H9 (cell line): Measurements from ENCODE around the gene ALPG. TPM values are rescaled to one million over a fixed set of nuclear protein-coding genes. Genes with fewer than 3 reads are reported as not detected.

ENCODE experiments used
- DNase-seq: peaks from one replicate; pipeline ENCODE4 v3.0.0-alpha.2; 2017
- H2AFZ ChIP-seq: one replicate; pipeline ENCODE4 v1.6.1; 2013; ENCODE audit warnings: mild to moderate bottlenecking, low read length, control low read depth, moderate library complexity
- H2AK5ac ChIP-seq: 2 replicates; pipeline ENCODE4 v1.6.1; 2013; ENCODE audit warnings: low read length, control low read depth, mixed read lengths; ENCODE audit not compliant: insufficient read length
- H2BK120ac ChIP-seq: one replicate; pipeline ENCODE4 v1.6.1; 2013; ENCODE audit warnings: low read depth, mild to moderate bottlenecking, low read length, control low read depth, inconsistent platforms; ENCODE audit not compliant: poor library complexity, severe bottlenecking
- H2BK12ac ChIP-seq: 2 replicates; pipeline ENCODE4 v1.6.1; 2013; ENCODE audit warnings: low read length, control low read depth, mixed read lengths, low read depth; ENCODE audit not compliant: insufficient read length
- H2BK15ac ChIP-seq: 2 replicates; pipeline ENCODE4 v1.6.1; 2013; ENCODE audit warnings: low read depth, low read length, control low read depth
- H2BK20ac ChIP-seq: one replicate; pipeline ENCODE4 v1.6.1; 2013; ENCODE audit warnings: low read depth, mild to moderate bottlenecking, low read length, control low read depth, inconsistent platforms; ENCODE audit not compliant: poor library complexity, severe bottlenecking
- H2BK5ac ChIP-seq: 2 replicates; pipeline ENCODE4 v1.6.1; 2013; ENCODE audit warnings: low read length, control low read depth, mixed read lengths; ENCODE audit not compliant: insufficient read length
- H3K14ac ChIP-seq: 2 replicates; pipeline ENCODE4 v1.6.1; 2013; ENCODE audit warnings: low read length, control low read depth; ENCODE audit not compliant: insufficient read depth
- H3K18ac ChIP-seq: 2 replicates; pipeline ENCODE4 v1.6.1; 2013; ENCODE audit warnings: low read depth, mild to moderate bottlenecking, mixed read lengths, low read length, control low read depth; ENCODE audit not compliant: insufficient read length
- H3K23ac ChIP-seq: 2 replicates; pipeline ENCODE4 v1.6.1; 2013; ENCODE audit warnings: low read length, control low read depth, mixed read lengths, low read depth; ENCODE audit not compliant: insufficient read length
- H3K23me2 ChIP-seq: 2 replicates; pipeline ENCODE4 v1.6.1; 2013; ENCODE audit warnings: low read depth, mild to moderate bottlenecking, mixed read lengths, low read length, control low read depth; ENCODE audit not compliant: insufficient read length, poor library complexity, severe bottlenecking
- H3K27ac ChIP-seq: 2 replicates; pipeline ENCODE4 v1.5.1; 2013; ENCODE audit warnings: low read length, control low read depth, mixed read lengths, low read depth; ENCODE audit not compliant: insufficient read length
- H3K27me3 ChIP-seq: 2 replicates; pipeline ENCODE4 v1.6.1; 2013; ENCODE audit warnings: low read length, control low read depth, inconsistent platforms; ENCODE audit not compliant: insufficient read depth
- H3K4ac ChIP-seq: 2 replicates; pipeline ENCODE4 v1.6.1; 2013; ENCODE audit warnings: low read depth, mild to moderate bottlenecking, control low read depth, inconsistent platforms, low read length, moderate library complexity
- H3K4me1 ChIP-seq: 2 replicates; pipeline ENCODE4 v1.6.1; 2013; ENCODE audit warnings: low read length, control low read depth, inconsistent platforms; ENCODE audit not compliant: insufficient read depth
- H3K4me2 ChIP-seq: 2 replicates; pipeline ENCODE4 v1.6.1; 2013; ENCODE audit warnings: low read length, control low read depth, mixed read lengths; ENCODE audit not compliant: insufficient read length, insufficient read depth
- H3K56ac ChIP-seq: 2 replicates; pipeline ENCODE4 v1.6.1; 2013; ENCODE audit warnings: low read depth, mild to moderate bottlenecking, mixed read lengths, low read length, control low read depth; ENCODE audit not compliant: insufficient read length
- H3K79me1 ChIP-seq: 2 replicates; pipeline ENCODE4 v1.6.1; 2013; ENCODE audit warnings: low read depth, mild to moderate bottlenecking, moderate library complexity, low read length, control low read depth, inconsistent platforms; ENCODE audit not compliant: insufficient read depth, poor library complexity, severe bottlenecking
- H3K79me2 ChIP-seq: 2 replicates; pipeline ENCODE4 v1.6.1; 2013; ENCODE audit warnings: low read length, control low read depth, inconsistent platforms; ENCODE audit not compliant: insufficient read depth
- H3K9ac ChIP-seq: 2 replicates; pipeline ENCODE4 v1.6.1; 2013; ENCODE audit warnings: low read length, control low read depth, mixed read lengths; ENCODE audit not compliant: insufficient read length; ENCODE audit errors: extremely low read depth
- H3K9me3 ChIP-seq: one replicate; pipeline ENCODE4 v1.6.1; 2013; ENCODE audit warnings: low read depth, low read length, inconsistent platforms; ENCODE audit not compliant: control insufficient read depth
- H3T11ph ChIP-seq: one replicate; pipeline ENCODE4 v1.6.1; 2013; ENCODE audit warnings: mild to moderate bottlenecking, low read length, control low read depth, inconsistent platforms
- H4K20me1 ChIP-seq: one replicate; pipeline ENCODE4 v1.6.1; 2013; ENCODE audit not compliant: control insufficient read depth, insufficient read length, insufficient read depth
- H4K5ac ChIP-seq: 2 replicates; pipeline ENCODE4 v1.6.1; 2013; ENCODE audit warnings: low read depth, mild to moderate bottlenecking, mixed read lengths, low read length, control low read depth; ENCODE audit not compliant: insufficient read length
- H4K8ac ChIP-seq: replicated peaks from 2 replicates; pipeline ENCODE4 v1.6.1; 2013; ENCODE audit warnings: low read length, control low read depth, mixed read lengths, low read depth; ENCODE audit not compliant: insufficient read length
- H4K91ac ChIP-seq: 2 replicates; pipeline ENCODE4 v1.6.1; 2013; ENCODE audit warnings: low read depth, mild to moderate bottlenecking, moderate library complexity, mixed read lengths, low read length, control low read depth; ENCODE audit not compliant: insufficient read length
- H3K27ac Mint-ChIP-seq, 3 experiments: 2 replicates in 2 of 3; 3 replicates in 1 of 3; pipeline ENCODE4 v1.8.0; 2020 to 2021; ENCODE audit warnings: mixed read lengths in 3 of 3, mild to moderate bottlenecking in 1 of 3, moderate library complexity in 1 of 3
- H3K27me3 Mint-ChIP-seq: 2 replicates; pipeline ENCODE4 v1.8.0; 2021; ENCODE audit warnings: low read depth, mild to moderate bottlenecking, moderate library complexity, mixed read lengths
- H3K36me3 Mint-ChIP-seq, 3 experiments: 2 replicates in 2 of 3; 3 replicates in 1 of 3; pipeline ENCODE4 v1.8.0; 2020 to 2021; ENCODE audit warnings: low read depth in 3 of 3, mixed read lengths in 3 of 3; ENCODE audit not compliant: insufficient read depth in 1 of 3
- H3K4me1 Mint-ChIP-seq, 2 experiments: 2 replicates each; pipeline ENCODE4 v1.8.0; 2020; ENCODE audit warnings: mixed read lengths in 2 of 2
- H3K4me3 Mint-ChIP-seq, 2 experiments: 2 replicates in 1 of 2; 3 replicates in 1 of 2; pipeline ENCODE4 v1.8.0; 2020 to 2021; ENCODE audit warnings: mild to moderate bottlenecking in 2 of 2, mixed read lengths in 2 of 2, moderate library complexity in 1 of 2
- H3K9me3 Mint-ChIP-seq, 2 experiments: 2 replicates in 1 of 2; 3 replicates in 1 of 2; pipeline ENCODE4 v1.8.0; 2020; ENCODE audit warnings: mild to moderate bottlenecking in 2 of 2, mixed read lengths in 2 of 2, moderate library complexity in 1 of 2
- WGBS: extraction: QIAGEN DNeasy Blood & Tissue Kit; methylation state at CpG from one replicate; pipeline ENCODE4 v1.1.7; 2013; ENCODE audit warnings: missing lambda C conversion rate, low lambda C conversion rate, mixed read lengths; ENCODE audit not compliant: insufficient read length; ENCODE audit errors: extremely low coverage; 5-methylcytosine and 5-hydroxymethylcytosine counted together
- total RNA-seq: library from RNA; stranded (reverse); gene quantifications from 2 replicates; pipeline ENCODE4 v1.2.1, GENCODE V29; 2021
- TF ChIP-seq, protein P1 (sequence below): fragments of 200-600 bp; sonication (generic); conservative IDR thresholded peaks from 3 replicates; pipeline ENCODE4 v1.8.0; 2021; ENCODE audit warnings: antibody characterized with exemption, mild to moderate bottlenecking

The ALPG gene
- total RNA-seq, 1 experiment from 2014 or later: 1.3 TPM

GRCh38 chr2:232455426-232456255, 49.0 kb downstream of the ALPG start, which contains the start of gene ALPI:
TSS of gene ALPI (plus strand) at chr2:232456153. CDS start at chr2:232456200, 47 bp downstream.
- Histone ChIP-seq H2BK20ac (no peak within 1 kb of the TSS), H3T11ph (no peak within 1 kb of the TSS), H3K23me2 (no peaks in the 10 kb centered on the region), H3K27ac (no peak within 1 kb of the TSS), H3K9me3 (no peaks in the 10 kb centered on the region), H3K27me3 (no peaks in the 10 kb centered on the region), H3K18ac (no peak within 1 kb of the TSS), H2AFZ (no peak within 1 kb of the TSS), H3K56ac (no peak within 1 kb of the TSS), H3K4me1 (no peaks in the 10 kb centered on the region), H4K5ac (no peak within 1 kb of the TSS), H2BK15ac (no peak within 1 kb of the TSS), H3K23ac (no peak within 1 kb of the TSS), H3K4me2 (no peak within 1 kb of the TSS), H3K79me2 (no peaks in the 10 kb centered on the region), H2BK12ac (no peak within 1 kb of the TSS), H2BK5ac (no peak within 1 kb of the TSS), H2BK120ac (no peak within 1 kb of the TSS), H3K14ac (no peak within 1 kb of the TSS), H3K79me1 (no peaks in the 10 kb centered on the region), H4K20me1 (no peaks in the 10 kb centered on the region), H4K91ac (no peak within 1 kb of the TSS), H2AK5ac (no peak within 1 kb of the TSS), H3K9ac (no peak within 1 kb of the TSS), H4K8ac (no peak within 1 kb of the TSS), H3K4ac (no peak within 1 kb of the TSS)
- DNase-seq: no peak
- Mint-ChIP-seq H3K36me3 (no peaks in the 10 kb centered on the region), H3K4me1 (no peaks in the 10 kb centered on the region), H3K27me3 (peaks cover 7% of the 10 kb centered on the region), H3K4me3 (no peak within 1 kb of the TSS), H3K9me3 (no peaks in the 10 kb centered on the region), H3K27ac (no peak within 1 kb of the TSS)
- WGBS: no CpG with 5 or more reads among the region's 14 CpGs
- TF ChIP-seq, protein P1, sequence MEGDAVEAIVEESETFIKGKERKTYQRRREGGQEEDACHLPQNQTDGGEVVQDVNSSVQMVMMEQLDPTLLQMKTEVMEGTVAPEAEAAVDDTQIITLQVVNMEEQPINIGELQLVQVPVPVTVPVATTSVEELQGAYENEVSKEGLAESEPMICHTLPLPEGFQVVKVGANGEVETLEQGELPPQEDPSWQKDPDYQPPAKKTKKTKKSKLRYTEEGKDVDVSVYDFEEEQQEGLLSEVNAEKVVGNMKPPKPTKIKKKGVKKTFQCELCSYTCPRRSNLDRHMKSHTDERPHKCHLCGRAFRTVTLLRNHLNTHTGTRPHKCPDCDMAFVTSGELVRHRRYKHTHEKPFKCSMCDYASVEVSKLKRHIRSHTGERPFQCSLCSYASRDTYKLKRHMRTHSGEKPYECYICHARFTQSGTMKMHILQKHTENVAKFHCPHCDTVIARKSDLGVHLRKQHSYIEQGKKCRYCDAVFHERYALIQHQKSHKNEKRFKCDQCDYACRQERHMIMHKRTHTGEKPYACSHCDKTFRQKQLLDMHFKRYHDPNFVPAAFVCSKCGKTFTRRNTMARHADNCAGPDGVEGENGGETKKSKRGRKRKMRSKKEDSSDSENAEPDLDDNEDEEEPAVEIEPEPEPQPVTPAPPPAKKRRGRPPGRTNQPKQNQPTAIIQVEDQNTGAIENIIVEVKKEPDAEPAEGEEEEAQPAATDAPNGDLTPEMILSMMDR: no peak
